Measurements from ENCODE around the gene DLG2.
"Not testable (repeated sequence)": the region's sequence is repeated elsewhere in the genome, so short reads cannot be mapped to it uniquely, and the experiment has no call there.

Gene DLG2

DNA sequence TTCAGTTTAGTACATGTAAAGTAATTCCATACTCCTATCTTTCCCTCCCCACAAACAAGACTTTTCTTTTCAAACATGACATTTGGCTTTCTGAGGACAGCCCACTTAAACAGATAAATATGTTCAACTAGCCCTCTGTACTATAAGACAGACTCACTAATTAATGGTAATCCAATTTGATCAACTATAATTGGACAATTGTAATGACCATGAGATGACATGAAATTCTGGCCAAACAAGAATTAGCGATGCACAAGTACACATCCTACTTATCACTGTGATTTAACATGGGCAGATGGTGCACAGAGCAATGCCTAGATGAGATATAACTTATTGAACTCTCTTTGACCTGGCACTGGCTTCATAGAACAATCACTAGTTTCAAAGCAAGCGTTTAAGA lies 1307.3 kb downstream of the DLG2 start:
- H3K4me3 ChIP-seq (ENCODE audit: low read depth, low read length) = no peak overlapping the region

DNA sequence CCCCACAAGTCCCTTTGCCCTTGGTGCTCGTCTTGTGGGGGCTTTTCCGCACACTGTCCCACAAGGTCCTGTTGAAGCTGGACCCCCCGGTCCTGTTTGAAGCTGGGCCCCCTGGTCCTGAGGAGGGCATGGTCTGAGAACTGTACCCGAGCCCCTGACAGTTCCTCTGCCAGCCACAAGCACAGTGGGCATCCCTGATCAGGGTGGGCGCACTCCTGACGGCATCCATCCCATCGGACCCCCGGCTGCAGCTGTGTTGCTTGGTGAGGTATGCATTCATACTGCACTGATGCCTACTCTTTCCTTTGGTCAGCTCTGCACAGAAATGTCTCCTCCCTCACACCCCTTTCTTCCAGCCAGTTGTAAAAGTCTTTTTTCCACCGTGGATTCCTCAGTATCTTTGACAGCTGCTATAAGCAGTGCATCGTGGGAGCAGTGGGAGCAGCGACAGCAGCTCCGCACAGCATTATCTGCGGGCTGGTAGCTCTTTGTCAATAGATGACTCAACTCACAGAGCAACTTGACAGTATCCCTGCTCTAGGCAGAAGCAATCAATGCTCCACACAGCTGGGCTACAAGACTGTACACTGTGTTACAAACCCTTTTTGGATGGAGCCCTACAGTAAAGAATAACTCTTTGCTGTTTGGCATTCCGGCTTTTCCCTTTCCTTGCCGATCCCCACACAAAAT lies 1310.1 kb downstream of the DLG2 start:
- TF ChIP-seq CTCF (IDR thresholded peaks at IDR 0.05; ENCODE audit: borderline replicate concordance, insufficient read depth, low read depth, low read length) = no peak
- no peak overlapping the region for H3K4me3 ChIP-seq (ENCODE audit: low read depth, low read length)

More for the DNA sequence above, 1307.3 kb downstream of the DLG2 start:
- no peak for TF ChIP-seq CTCF (IDR thresholded peaks at IDR 0.05; ENCODE audit: borderline replicate concordance, insufficient read depth, low read depth, low read length)

DNA sequence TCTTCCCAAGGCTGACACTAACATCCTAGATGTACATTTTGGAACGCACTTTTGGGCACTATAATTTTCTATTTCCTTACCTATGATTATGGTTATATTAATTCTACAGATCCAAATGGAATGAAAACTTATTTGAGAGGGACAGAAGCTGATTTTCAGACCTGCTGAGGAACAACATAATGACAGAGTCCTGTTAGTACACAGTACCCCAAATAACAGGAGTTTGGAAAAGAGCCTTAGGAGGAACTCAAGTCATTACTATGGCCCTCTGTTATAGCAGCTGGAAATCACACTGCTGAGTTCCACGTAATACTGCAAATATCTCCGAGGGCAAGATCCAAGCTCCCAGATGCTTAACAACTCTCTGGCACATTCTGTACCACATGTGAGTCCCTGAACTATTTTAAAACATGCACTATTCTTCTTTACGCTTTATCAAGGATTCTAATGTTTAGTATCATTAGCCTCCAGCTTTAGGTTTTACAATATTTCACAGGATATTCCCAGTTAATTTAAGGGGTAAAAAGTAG lies 1313.2 kb downstream of the DLG2 start:
- TF ChIP-seq CTCF (IDR thresholded peaks at IDR 0.05; ENCODE audit: borderline replicate concordance, insufficient read depth, low read depth, low read length) = no peak
- no peak overlapping the region for H3K4me3 ChIP-seq (ENCODE audit: low read depth, low read length)

DNA sequence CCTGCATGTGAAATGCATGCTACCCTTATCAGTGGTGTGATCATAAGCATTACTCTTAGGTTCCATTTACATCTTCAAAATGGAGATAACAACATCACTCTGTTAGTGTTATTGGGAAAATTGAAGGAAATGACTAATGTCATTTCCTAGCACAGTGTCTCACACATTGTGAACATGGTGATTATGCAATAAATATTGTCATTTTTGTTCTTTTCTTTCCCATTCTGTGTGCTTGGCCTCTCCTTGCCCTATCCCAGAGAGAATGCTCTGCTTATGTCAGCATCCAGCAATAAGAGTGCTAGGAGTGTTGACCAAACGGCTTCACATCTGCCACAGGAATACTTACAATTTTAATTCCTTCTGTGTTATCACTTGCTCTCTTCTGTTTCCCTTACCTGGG lies 1316.9 kb downstream of the DLG2 start:
- no peak for TF ChIP-seq CTCF (IDR thresholded peaks at IDR 0.05; ENCODE audit: borderline replicate concordance, insufficient read depth, low read depth, low read length)
- H3K4me3 ChIP-seq (ENCODE audit: low read depth, low read length) = no peak overlapping the region

GRCh38 chr11:84308491-84308890 lies 1318.7 kb downstream of the DLG2 start:
- H3K4me3 ChIP-seq (ENCODE audit: low read depth, low read length) = not testable (repeated sequence)

DNA sequence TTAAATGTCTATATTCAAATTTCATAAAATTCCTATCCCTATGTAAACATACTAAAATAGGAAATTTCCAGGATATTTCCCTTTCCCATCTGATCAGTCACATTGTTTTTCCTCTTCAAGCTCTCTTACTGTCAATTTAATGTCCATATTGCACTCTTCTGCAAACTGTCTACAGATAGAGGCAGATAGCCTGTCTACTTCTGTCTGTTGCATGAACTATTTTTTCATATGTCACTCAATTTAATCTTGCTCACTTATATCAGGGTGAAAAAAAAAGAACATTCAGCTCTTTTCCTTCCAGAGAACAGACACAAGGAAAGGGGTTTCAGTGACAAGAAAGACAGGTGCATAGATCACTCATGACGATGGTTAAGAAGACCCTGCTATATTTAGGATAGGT lies 1327.1 kb downstream of the DLG2 start:
- no peak for TF ChIP-seq CTCF (IDR thresholded peaks at IDR 0.05; ENCODE audit: borderline replicate concordance, insufficient read depth, low read depth, low read length)
- no peak overlapping the region for H3K4me3 ChIP-seq (ENCODE audit: low read depth, low read length)

DNA sequence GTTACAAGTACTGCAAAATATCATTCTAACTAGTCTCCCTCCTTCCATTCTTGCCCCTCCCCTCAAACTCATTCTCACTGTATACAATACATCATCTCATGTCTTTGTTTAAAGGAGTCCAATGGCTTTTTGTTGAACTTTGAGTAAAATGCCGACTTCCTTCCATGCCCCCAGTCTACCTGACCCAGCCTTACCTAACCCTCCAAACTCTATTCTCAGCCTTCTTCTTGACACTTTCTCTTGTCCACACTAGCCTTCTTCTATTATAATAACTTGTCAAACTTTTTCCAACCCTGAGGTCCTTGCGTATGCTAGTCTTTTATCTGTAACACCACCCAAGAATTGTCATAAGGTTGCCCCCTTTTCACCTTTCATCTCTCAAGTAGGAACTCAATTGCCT lies 1329.6 kb downstream of the DLG2 start:
- H3K4me3 ChIP-seq (ENCODE audit: low read depth, low read length) = no peak overlapping the region
- no peak for TF ChIP-seq CTCF (IDR thresholded peaks at IDR 0.05; ENCODE audit: borderline replicate concordance, insufficient read depth, low read depth, low read length)

Data from GM12875 (cell line).